Caco-2 (cell line): ENCODE data around the gene ADGRL3. TPM values are rescaled to one million over a fixed set of nuclear protein-coding genes. Genes with fewer than 3 reads are reported as not detected.

Source experiments
- BruUV-seq: library from RNA; stranded (reverse); fragments of 400-500 nt; replicated peaks from 2 replicates; lab custom pipeline; 2021; lab: Mats Ljungman, UMichigan
- CTCF ChIA-PET: fragments of 300-600 bp; sonication (Branson Sonifier 250); formaldehyde crosslinking; loops from one replicate; lab custom pipeline; 2022; ENCODE audit warnings: antibody characterized with exemption; lab: Charles Lee
- POLR2A ChIA-PET: fragments of 300-600 bp; sonication (Branson Sonifier 250); formaldehyde crosslinking; loops from one replicate; lab custom pipeline; 2022; ENCODE audit warnings: antibody characterized with exemption; lab: Charles Lee
- DNase-seq, 2 experiments: peaks; one replicate each; pipeline versions ENCODE4 v3.0.0 to v3.0.0-alpha.2; 2020 to 2022
- H3K27me3 ChIP-seq: replicated peaks from 2 replicates; pipeline ENCODE4 v1.6.0; 2011; ENCODE audit warnings: low read length; ENCODE audit not compliant: control insufficient read depth, insufficient read depth
- H3K36me3 ChIP-seq: 2 replicates; pipeline ENCODE4 v1.5.1; 2011; ENCODE audit warnings: low read length; ENCODE audit not compliant: control insufficient read depth, insufficient read depth
- H3K4me1 ChIP-seq: fragments of 250-450 bp; sonication (Bioruptor Pico); 2 replicates; pipeline ENCODE4 v1.5.1; 2020; ENCODE audit warnings: mild to moderate bottlenecking
- H3K4me3 ChIP-seq: 2 replicates; pipeline ENCODE4 v1.5.1; 2011; ENCODE audit warnings: low read depth, mild to moderate bottlenecking, control low read depth, low read length
- H3K9me3 ChIP-seq: fragments of 250-450 bp; sonication (Bioruptor Pico); 2 replicates; pipeline ENCODE4 v1.5.1; 2020; ENCODE audit warnings: mild to moderate bottlenecking, moderate library complexity
- H3K27ac Mint-ChIP-seq: one replicate; pipeline ENCODE4 v1.8.0; 2022; ENCODE audit warnings: mixed read lengths; ENCODE audit not compliant: unreplicated experiment
- H3K27me3 Mint-ChIP-seq: one replicate; pipeline ENCODE4 v1.8.0; 2022; ENCODE audit warnings: mixed read lengths; ENCODE audit not compliant: insufficient read depth, unreplicated experiment
- H3K36me3 Mint-ChIP-seq: one replicate; pipeline ENCODE4 v1.8.0; 2022; ENCODE audit warnings: mild to moderate bottlenecking, mixed read lengths; ENCODE audit not compliant: insufficient read depth, unreplicated experiment
- H3K4me1 Mint-ChIP-seq: one replicate; pipeline ENCODE4 v1.8.0; 2022; ENCODE audit warnings: low read depth, mixed read lengths; ENCODE audit not compliant: unreplicated experiment
- H3K4me3 Mint-ChIP-seq: one replicate; pipeline ENCODE4 v1.8.0; 2022; ENCODE audit warnings: mild to moderate bottlenecking, moderate library complexity, mixed read lengths; ENCODE audit not compliant: unreplicated experiment
- H3K9me3 Mint-ChIP-seq: one replicate; pipeline ENCODE4 v1.8.0; 2022; ENCODE audit warnings: mixed read lengths; ENCODE audit not compliant: unreplicated experiment
- intact Hi-C: fragments of 100-400 bp; cut with micrococcal nuclease; formaldehyde crosslinking; loops from one replicate; pipeline ENCODE4 v1.10.0; 2022; ENCODE audit not compliant: unreplicated experiment
- total RNA-seq: library from RNA; stranded (reverse); gene quantifications from 2 replicates; pipeline ENCODE4 v1.2.3, GENCODE V29; 2022
- TF ChIP-seq, protein P1 (sequence below), 2 experiments: fragments of 200-600 bp in 1 of 2; IDR thresholded peaks; 1 replicate in 1 of 2; 2 replicates in 1 of 2; pipeline versions ENCODE4 v1.5.1 to v1.8.0; 2011 to 2022; ENCODE audit warnings: antibody characterized with exemption in 1 of 2, control low read depth in 1 of 2, inconsistent platforms in 1 of 2, low read depth in 1 of 2, low read length in 1 of 2, mild to moderate bottlenecking in 1 of 2, moderate library complexity in 1 of 2; ENCODE audit not compliant: insufficient read depth in 1 of 2, severe bottlenecking in 1 of 2, unreplicated experiment in 1 of 2

The ADGRL3 gene
- total RNA-seq, 1 experiment from 2014 or later: 1.5 TPM

DNA sequence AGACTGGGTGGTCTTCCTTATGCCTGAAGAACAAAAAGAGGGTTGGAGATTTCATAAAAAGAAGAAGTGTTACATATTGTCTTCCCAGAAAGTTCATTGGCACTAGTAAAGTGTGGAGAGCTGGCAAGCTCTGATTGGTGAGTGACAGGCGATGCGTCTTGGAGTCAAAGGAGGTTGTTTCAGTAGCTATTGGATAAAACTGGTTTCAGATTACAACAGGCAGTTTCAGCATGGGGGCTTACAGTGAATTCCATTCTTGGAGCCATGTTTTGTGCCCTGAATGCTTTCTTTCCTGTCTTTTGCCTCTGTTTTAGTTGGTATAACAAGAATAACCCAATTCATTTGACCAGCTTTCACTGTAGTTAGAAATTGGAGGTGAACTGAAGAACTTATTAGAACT lies 750.5 kb downstream of the ADGRL3 start:
- no peaks in the 10 kb centered on the region for H3K27me3 ChIP-seq
- H3K4me1 ChIP-seq: no peaks in the 10 kb centered on the region
- POLR2A ChIA-PET: no interaction called here
- H3K9me3 ChIP-seq: no peaks in the 10 kb centered on the region
- no peaks in the 10 kb centered on the region for H3K4me1 Mint-ChIP-seq
- H3K36me3 ChIP-seq: no peaks in the 10 kb centered on the region
- H3K9me3 Mint-ChIP-seq: no peaks in the 10 kb centered on the region
- DNase-seq: no peak
- TF ChIP-seq, protein P1, sequence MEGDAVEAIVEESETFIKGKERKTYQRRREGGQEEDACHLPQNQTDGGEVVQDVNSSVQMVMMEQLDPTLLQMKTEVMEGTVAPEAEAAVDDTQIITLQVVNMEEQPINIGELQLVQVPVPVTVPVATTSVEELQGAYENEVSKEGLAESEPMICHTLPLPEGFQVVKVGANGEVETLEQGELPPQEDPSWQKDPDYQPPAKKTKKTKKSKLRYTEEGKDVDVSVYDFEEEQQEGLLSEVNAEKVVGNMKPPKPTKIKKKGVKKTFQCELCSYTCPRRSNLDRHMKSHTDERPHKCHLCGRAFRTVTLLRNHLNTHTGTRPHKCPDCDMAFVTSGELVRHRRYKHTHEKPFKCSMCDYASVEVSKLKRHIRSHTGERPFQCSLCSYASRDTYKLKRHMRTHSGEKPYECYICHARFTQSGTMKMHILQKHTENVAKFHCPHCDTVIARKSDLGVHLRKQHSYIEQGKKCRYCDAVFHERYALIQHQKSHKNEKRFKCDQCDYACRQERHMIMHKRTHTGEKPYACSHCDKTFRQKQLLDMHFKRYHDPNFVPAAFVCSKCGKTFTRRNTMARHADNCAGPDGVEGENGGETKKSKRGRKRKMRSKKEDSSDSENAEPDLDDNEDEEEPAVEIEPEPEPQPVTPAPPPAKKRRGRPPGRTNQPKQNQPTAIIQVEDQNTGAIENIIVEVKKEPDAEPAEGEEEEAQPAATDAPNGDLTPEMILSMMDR (IDR thresholded peaks at IDR 0.05; ENCODE audit: insufficient read depth in 1 of 2, low read depth in 1 of 2, low read length in 1 of 2, severe bottlenecking in 1 of 2, unreplicated experiment in 1 of 2): no peak
- H3K27ac Mint-ChIP-seq: no peak overlapping the region
- no peaks in the 10 kb centered on the region for H3K27me3 Mint-ChIP-seq
- CTCF ChIA-PET: no interaction called here
- no peaks in the 10 kb centered on the region for H3K36me3 Mint-ChIP-seq
- no peak overlapping the region for H3K4me3 ChIP-seq
- intact Hi-C loops: no loop called here
- no TSS peak for BruUV-seq
- H3K4me3 Mint-ChIP-seq: no peak overlapping the region

DNA sequence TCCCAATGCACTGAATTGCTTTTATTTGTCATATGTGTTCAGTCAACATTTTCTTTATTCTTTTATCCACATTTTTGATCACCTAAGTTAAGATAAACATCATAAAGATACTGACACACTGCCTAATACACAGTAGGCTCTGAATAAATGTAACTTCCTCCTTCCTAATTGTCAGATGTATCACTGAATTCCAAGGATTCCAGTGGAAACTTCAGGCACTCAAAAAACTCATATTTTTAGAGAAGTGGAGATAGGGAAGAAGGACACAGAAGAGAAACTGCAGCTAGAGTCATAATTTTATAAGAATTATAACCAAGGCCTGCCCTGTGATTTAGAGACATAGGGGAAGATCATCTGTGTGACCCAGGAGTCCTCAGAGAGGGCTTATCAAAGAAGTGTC lies 753.3 kb downstream of the ADGRL3 start:
- Mint-ChIP-seq H3K36me3 (no peaks in the 10 kb centered on the region), H3K4me1 (no peaks in the 10 kb centered on the region), H3K4me3 (no peak overlapping the region), H3K27ac (no peak overlapping the region), H3K9me3 (no peaks in the 10 kb centered on the region), H3K27me3 (no peaks in the 10 kb centered on the region)
- intact Hi-C loops: no loop called here
- H3K27me3 ChIP-seq: no peaks in the 10 kb centered on the region
- BruUV-seq: no TSS peak
- CTCF ChIA-PET: no interaction called here
- no peaks in the 10 kb centered on the region for H3K4me1 ChIP-seq
- TF ChIP-seq, protein P1 (IDR thresholded peaks at IDR 0.05; ENCODE audit: insufficient read depth in 1 of 2, low read depth in 1 of 2, low read length in 1 of 2, severe bottlenecking in 1 of 2, unreplicated experiment in 1 of 2): no peak
- DNase-seq: no peak
- no peaks in the 10 kb centered on the region for H3K36me3 ChIP-seq
- POLR2A ChIA-PET: no interaction called here
- H3K4me3 ChIP-seq: no peak overlapping the region
- H3K9me3 ChIP-seq: no peaks in the 10 kb centered on the region

DNA sequence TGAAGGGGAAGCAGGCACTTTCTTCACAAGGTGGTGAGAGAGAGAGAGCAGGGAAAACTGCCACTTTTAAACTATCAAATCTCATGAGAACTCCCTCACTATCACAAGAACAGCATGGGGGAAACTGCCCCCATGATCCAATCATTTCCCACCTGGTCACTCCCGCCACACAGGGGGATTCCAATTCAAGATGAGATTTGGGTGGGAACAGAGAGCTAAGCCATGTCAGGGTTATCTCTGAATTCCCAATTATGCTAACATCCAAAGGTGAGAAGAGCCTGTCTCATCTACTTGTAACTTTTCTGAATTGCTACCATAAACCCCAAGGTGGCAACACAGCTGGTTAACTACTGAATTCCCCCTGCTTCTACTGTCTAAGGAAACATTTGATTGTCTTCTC lies 758.5 kb downstream of the ADGRL3 start:
- intact Hi-C loops: no loop called here
- no peaks in the 10 kb centered on the region for H3K27me3 ChIP-seq
- TF ChIP-seq, protein P1 (IDR thresholded peaks at IDR 0.05; ENCODE audit: insufficient read depth in 1 of 2, low read depth in 1 of 2, low read length in 1 of 2, severe bottlenecking in 1 of 2, unreplicated experiment in 1 of 2): no peak
- DNase-seq: no peak
- no TSS peak for BruUV-seq
- H3K4me1 ChIP-seq: no peaks in the 10 kb centered on the region
- Mint-ChIP-seq H3K27me3 (no peaks in the 10 kb centered on the region), H3K27ac (no peak overlapping the region), H3K4me1 (no peaks in the 10 kb centered on the region), H3K9me3 (no peaks in the 10 kb centered on the region), H3K4me3 (no peak overlapping the region), H3K36me3 (no peaks in the 10 kb centered on the region)
- no peak overlapping the region for H3K4me3 ChIP-seq
- ChIA-PET POLR2A (no interaction called here), CTCF (no interaction called here)
- no peaks in the 10 kb centered on the region for H3K9me3 ChIP-seq
- H3K36me3 ChIP-seq: no peaks in the 10 kb centered on the region
